ENCODE results near the gene SLC43A1. TPM values are rescaled to one million over a fixed set of nuclear protein-coding genes. Genes with fewer than 3 reads are reported as not detected.

The SLC43A1 gene
- total and polyA plus RNA-seq, 2 of the 4 experiments (the other 2 are of a cell fraction), result 10.0 to 17.0 TPM

DNA sequence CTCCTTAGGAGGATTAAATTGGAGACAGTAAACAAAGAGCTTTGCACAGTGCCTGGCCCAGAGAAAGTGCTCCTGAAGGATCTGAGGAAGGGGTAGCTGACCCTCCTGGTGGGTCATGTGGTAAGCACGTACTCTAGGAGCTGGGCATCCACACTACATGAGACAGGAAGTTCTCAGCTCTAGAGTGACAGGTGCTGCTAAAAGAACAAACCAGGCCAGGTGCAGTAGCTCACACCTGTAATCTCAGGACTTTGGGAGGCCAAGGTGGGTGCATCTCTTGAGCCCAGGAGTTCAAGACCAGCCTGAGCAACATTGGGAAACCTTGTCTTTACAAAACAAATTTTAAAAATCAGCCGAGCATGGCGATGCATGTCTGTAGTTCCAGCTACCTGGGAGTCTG is 13.1 kb downstream of the SLC43A1 start:
- no peak overlapping the region for H3K4me2 ChIP-seq (ENCODE audit: low read depth, low read length)
- no peak overlapping the region for H2BK20ac ChIP-seq (ENCODE audit: low read depth, low read length)
- H3K4me1 ChIP-seq (ENCODE audit: control insufficient read depth, insufficient read depth, low read length), result peaks cover 15% of the 10 kb centered on the region
- dilution Hi-C loops (cut with HindIII; ENCODE audit: low sequenced_read_pairs, unreplicated experiment) (no loop called here), intact Hi-C loops (cut with micrococcal nuclease) (no loop called here), in situ Hi-C loops (cut with MboI; ENCODE audit: low sequenced_read_pairs) (loop anchor here (25.0 kb wide), 1 partner anchor 665 kb away; no protein-coding TSS in a partner anchor)
- no peak overlapping the region for H2BK120ac ChIP-seq (ENCODE audit: low read depth, low read length)
- peaks cover 3 to 31% of the 10 kb centered on the region in 2 experiments; a peak in 3 of 4 replicates for H3K79me1 ChIP-seq (ENCODE audit: low read depth in 1 of 2, low read length in 2 of 2)
- no TSS peak for BruUV-seq (replicated peaks)
- H3K9ac ChIP-seq (ENCODE audit: low read depth, low read length), result no peak overlapping the region
- H4K5ac ChIP-seq (ENCODE audit: low read depth, low read length), result no peak overlapping the region
- no peak for DNase-seq
- no peak overlapping the region for H4K91ac ChIP-seq (ENCODE audit: insufficient read depth, low read depth, low read length)
- no peak overlapping the region for H3K56ac ChIP-seq (ENCODE audit: extremely low read depth, insufficient read depth, low read length)
- H2AK5ac ChIP-seq (ENCODE audit: low read depth, low read length), result no peak overlapping the region
- no peak for ATAC-seq (ENCODE audit: low read depth)
- TF ChIP-seq ELK1 (IDR thresholded peaks at IDR 0.05; ENCODE audit: borderline replicate concordance, low read depth, low read length) (no peak), POLR2A (IDR thresholded peaks at IDR 0.05; ENCODE audit: low read depth, low read length) (no peak), FOS (IDR thresholded peaks at IDR 0.05; ENCODE audit: low read depth, low read length) (no peak), BHLHE40 (IDR thresholded peaks at IDR 0.05; ENCODE audit: low read depth, low read length) (no peak), RFX5 (IDR thresholded peaks at IDR 0.05; ENCODE audit: low read depth, low read length) (no peak), MXI1 (IDR thresholded peaks at IDR 0.05; ENCODE audit: borderline replicate concordance, low read depth, low read length) (no peak), CEBPB (IDR thresholded peaks at IDR 0.05; ENCODE audit: low read depth, low read length) (no peak), RCOR1 (IDR thresholded peaks at IDR 0.05; ENCODE audit: insufficient replicate concordance, low read length) (no peak), NFE2L2 (IDR thresholded peaks at IDR 0.05; ENCODE audit: low read depth, low read length) (no peak), MAFK (IDR thresholded peaks at IDR 0.05; ENCODE audit: low read depth, low read length) (no peak), SMC3 (IDR thresholded peaks at IDR 0.05; ENCODE audit: low read depth, low read length) (no peak), RAD21 (IDR thresholded peaks at IDR 0.05; ENCODE audit: low read length) (no peak)
- TF ChIP-seq, protein P1, sequence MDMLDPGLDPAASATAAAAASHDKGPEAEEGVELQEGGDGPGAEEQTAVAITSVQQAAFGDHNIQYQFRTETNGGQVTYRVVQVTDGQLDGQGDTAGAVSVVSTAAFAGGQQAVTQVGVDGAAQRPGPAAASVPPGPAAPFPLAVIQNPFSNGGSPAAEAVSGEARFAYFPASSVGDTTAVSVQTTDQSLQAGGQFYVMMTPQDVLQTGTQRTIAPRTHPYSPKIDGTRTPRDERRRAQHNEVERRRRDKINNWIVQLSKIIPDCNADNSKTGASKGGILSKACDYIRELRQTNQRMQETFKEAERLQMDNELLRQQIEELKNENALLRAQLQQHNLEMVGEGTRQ (IDR thresholded peaks at IDR 0.05; ENCODE audit: low read depth, low read length), result no peak
- TF ChIP-seq, protein P2, sequence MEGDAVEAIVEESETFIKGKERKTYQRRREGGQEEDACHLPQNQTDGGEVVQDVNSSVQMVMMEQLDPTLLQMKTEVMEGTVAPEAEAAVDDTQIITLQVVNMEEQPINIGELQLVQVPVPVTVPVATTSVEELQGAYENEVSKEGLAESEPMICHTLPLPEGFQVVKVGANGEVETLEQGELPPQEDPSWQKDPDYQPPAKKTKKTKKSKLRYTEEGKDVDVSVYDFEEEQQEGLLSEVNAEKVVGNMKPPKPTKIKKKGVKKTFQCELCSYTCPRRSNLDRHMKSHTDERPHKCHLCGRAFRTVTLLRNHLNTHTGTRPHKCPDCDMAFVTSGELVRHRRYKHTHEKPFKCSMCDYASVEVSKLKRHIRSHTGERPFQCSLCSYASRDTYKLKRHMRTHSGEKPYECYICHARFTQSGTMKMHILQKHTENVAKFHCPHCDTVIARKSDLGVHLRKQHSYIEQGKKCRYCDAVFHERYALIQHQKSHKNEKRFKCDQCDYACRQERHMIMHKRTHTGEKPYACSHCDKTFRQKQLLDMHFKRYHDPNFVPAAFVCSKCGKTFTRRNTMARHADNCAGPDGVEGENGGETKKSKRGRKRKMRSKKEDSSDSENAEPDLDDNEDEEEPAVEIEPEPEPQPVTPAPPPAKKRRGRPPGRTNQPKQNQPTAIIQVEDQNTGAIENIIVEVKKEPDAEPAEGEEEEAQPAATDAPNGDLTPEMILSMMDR (conservative IDR thresholded peaks at IDR 0.05; ENCODE audit: low read depth, low read length), result no peak
- no peak overlapping the region for H2AK9ac ChIP-seq (replicated peaks; ENCODE audit: low read depth, low read length, poor library complexity)
- H3K4ac ChIP-seq (ENCODE audit: low read depth, low read length), result no peak overlapping the region
- no peak overlapping the region for H4K8ac ChIP-seq (ENCODE audit: low read depth in 2 of 2, low read length in 2 of 2)
- no peak overlapping the region for H3K4me3 ChIP-seq (ENCODE audit: insufficient read depth, low read depth, low read length)
- no peaks in the 10 kb centered on the region for H3K9me3 ChIP-seq (ENCODE audit: control insufficient read depth, insufficient read depth, low read length)
- H2AFZ ChIP-seq (replicated peaks; ENCODE audit: low read length, poor library complexity), result no peak overlapping the region
- H3K27me3 ChIP-seq (ENCODE audit: control insufficient read depth, insufficient read depth, low read length), result no peaks in the 10 kb centered on the region
- H4K20me1 ChIP-seq (ENCODE audit: insufficient read depth, low read length), result no peaks in the 10 kb centered on the region; the same call in 1 of the 2 replicates
- no peak overlapping the region for H2BK5ac ChIP-seq (ENCODE audit: low read depth, low read length, poor library complexity, severe bottlenecking)
- H3K18ac ChIP-seq (ENCODE audit: low read depth, low read length), result no peak overlapping the region
- H3K23ac ChIP-seq (ENCODE audit: low read depth, low read length), result no peak overlapping the region
- POLR2A ChIA-PET (ENCODE audit: unreplicated experiment), result no interaction called here
- peaks cover 21% of the 10 kb centered on the region for H3K36me3 ChIP-seq (ENCODE audit: control insufficient read depth, insufficient read depth, low read length)
- H3K27ac ChIP-seq (ENCODE audit: insufficient read depth, low read length), result no peak overlapping the region
- 100% methylated on average over 1 of the region's 3 CpGs; no CpG with 5 or more reads in 1 of the 2 experiments for WGBS, 2 experiments (ENCODE audit: extremely low coverage in 2 of 2, insufficient read length in 1 of 2)
- peaks cover 13% of the 10 kb centered on the region; the same call in 1 of the 2 replicates for H3K9me1 ChIP-seq (ENCODE audit: insufficient read depth, low read length)
- CTCF ChIA-PET, result interaction anchor here (1.0 to 1.9 kb wide), 2 partner anchors 9 to 25 kb away, joined by 5 to 12 read pairs; no protein-coding TSS in a partner anchor
- H2BK15ac ChIP-seq (ENCODE audit: low read depth, low read length), result no peak overlapping the region
- H3K14ac ChIP-seq (replicated peaks; ENCODE audit: low read depth, low read length), result no peak overlapping the region
